Omental fat pad (tissue), 4 donors: ENCODE measurements around the gene DEGS2. TPM values are rescaled to one million over a fixed set of nuclear protein-coding genes. Genes with fewer than 3 reads are reported as not detected.
"Not testable (repeated sequence)": the region's sequence is repeated elsewhere in the genome, so short reads cannot be mapped to it uniquely, and the experiment has no call there.

Experiments used
- ATAC-seq: fragments of 150-250 bp; one replicate; pipeline ENCODE4 v1.9.1; 2016; ENCODE audit warnings: mild to moderate bottlenecking, moderate library complexity; ENCODE audit not compliant: low FRiP score
- DNase-seq: peaks from one replicate; pipeline ENCODE4 v3.0.0-alpha.2; 2019; ENCODE audit warnings: low spot score
- CTCF ChIP-seq, 3 donors: fragments of 450-650 bp; IDR thresholded peaks; one replicate each; pipeline ENCODE4 v1.5.1; 2016 to 2017; ENCODE audit warnings: antibody characterized with exemption in 3 of 3, mild to moderate bottlenecking in 3 of 3, moderate library complexity in 2 of 3
- total RNA-seq, 4 donors: library from RNA; depleted of rRNA; stranded (reverse); fragments of >200 nt; gene quantifications; one replicate each; pipeline ENCODE4 v1.1.0, GENCODE V29; 2016

The DEGS2 gene
- total RNA-seq, 4 donors from 2014 or later: 0.19 to 0.79 (median 0.19) TPM; not detected in 1

GRCh38 chr14:100158566-100159093 is 815 bp downstream of the DEGS2 start:
- DNase-seq: no peak
- ATAC-seq: no peak
- TF ChIP-seq CTCF (IDR thresholded peaks at IDR 0.05): no peak

- DNase-seq, ATAC-seq: not testable (repeated sequence)
These were observed 1.8 kb downstream of the DEGS2 start for GRCh38 chr14:100157548-100158232.

- TF ChIP-seq CTCF (IDR thresholded peaks at IDR 0.05): no peak
- no peak for ATAC-seq
These were observed 2.7 kb downstream of the DEGS2 start for GRCh38 chr14:100156776-100157175.

GRCh38 chr14:100155756-100156616 is 3.5 kb downstream of the DEGS2 start:
- no peak for TF ChIP-seq CTCF (IDR thresholded peaks at IDR 0.05)
- DNase-seq: no peak

More at GRCh38 chr14:100156776-100157175, 2.7 kb downstream of the DEGS2 start:
- DNase-seq: no peak

GRCh38 chr14:100155049-100155621 is 4.3 kb downstream of the DEGS2 start:
- no peak for TF ChIP-seq CTCF (IDR thresholded peaks at IDR 0.05)
- no peak for ATAC-seq
- no peak for DNase-seq

More at GRCh38 chr14:100155756-100156616, 3.5 kb downstream of the DEGS2 start:
- ATAC-seq: no peak

- no peak for DNase-seq
- no peak for TF ChIP-seq CTCF (IDR thresholded peaks at IDR 0.05)
- ATAC-seq: no peak
These were observed 5.9 kb downstream of the DEGS2 start for GRCh38 chr14:100153560-100153959.

- TF ChIP-seq CTCF (IDR thresholded peaks at IDR 0.05): no peak
- no peak for DNase-seq
These were observed 7.4 kb downstream of the DEGS2 start for GRCh38 chr14:100152091-100152490.

More at GRCh38 chr14:100152091-100152490, 7.4 kb downstream of the DEGS2 start:
- ATAC-seq: no peak
